Adrenal gland (tissue), 5 donors: ENCODE data around the gene RSRC2.

Source experiments
- CTCF ChIP-seq, 6 experiments: fragments of 450-650 bp in 4 of 6; fragments of 200-600 bp in 2 of 6; sonication (generic) in 1 of 6; IDR thresholded peaks; 1 replicate in 5 of 6; 2 replicates in 1 of 6; pipeline versions ENCODE4 v1.5.1 to v1.8.0; 2016 to 2021; ENCODE audit warnings: antibody characterized with exemption in 6 of 6, mild to moderate bottlenecking in 2 of 6, moderate library complexity in 1 of 6
- POLR2A ChIP-seq, 2 donors: fragments of 450-650 bp; IDR thresholded peaks; one replicate each; pipeline ENCODE4 v1.6.1; 2017; ENCODE audit warnings: antibody characterized with exemption in 2 of 2, mild to moderate bottlenecking in 2 of 2, moderate library complexity in 1 of 2
- donor health status: DM: no; HTN: no; CAD: no.

GRCh38 chr12:122483969-122484368, 42.8 kb downstream of the RSRC2 start:
- no peak for TF ChIP-seq POLR2A (IDR thresholded peaks at IDR 0.05)
- TF ChIP-seq CTCF (IDR thresholded peaks at IDR 0.05), result no peak
